Amniotic stem cell (primary cell): ENCODE measurements around the gene ERGIC1.
"Not testable (repeated sequence)": the region's sequence is repeated elsewhere in the genome, so short reads cannot be mapped to it uniquely, and the experiment has no call there.

Experiments
- DNase-seq: peaks from one replicate; lab custom pipeline; 2025; lab: John Stamatoyannopoulos, UW

The ERGIC1 gene

GRCh38 chr5:172847584-172847983, 13.5 kb downstream of the ERGIC1 start:
- not testable (repeated sequence) for DNase-seq

- no peak for DNase-seq
These were observed 14.4 kb downstream of the ERGIC1 start for GRCh38 chr5:172848419-172848818.

DNA sequence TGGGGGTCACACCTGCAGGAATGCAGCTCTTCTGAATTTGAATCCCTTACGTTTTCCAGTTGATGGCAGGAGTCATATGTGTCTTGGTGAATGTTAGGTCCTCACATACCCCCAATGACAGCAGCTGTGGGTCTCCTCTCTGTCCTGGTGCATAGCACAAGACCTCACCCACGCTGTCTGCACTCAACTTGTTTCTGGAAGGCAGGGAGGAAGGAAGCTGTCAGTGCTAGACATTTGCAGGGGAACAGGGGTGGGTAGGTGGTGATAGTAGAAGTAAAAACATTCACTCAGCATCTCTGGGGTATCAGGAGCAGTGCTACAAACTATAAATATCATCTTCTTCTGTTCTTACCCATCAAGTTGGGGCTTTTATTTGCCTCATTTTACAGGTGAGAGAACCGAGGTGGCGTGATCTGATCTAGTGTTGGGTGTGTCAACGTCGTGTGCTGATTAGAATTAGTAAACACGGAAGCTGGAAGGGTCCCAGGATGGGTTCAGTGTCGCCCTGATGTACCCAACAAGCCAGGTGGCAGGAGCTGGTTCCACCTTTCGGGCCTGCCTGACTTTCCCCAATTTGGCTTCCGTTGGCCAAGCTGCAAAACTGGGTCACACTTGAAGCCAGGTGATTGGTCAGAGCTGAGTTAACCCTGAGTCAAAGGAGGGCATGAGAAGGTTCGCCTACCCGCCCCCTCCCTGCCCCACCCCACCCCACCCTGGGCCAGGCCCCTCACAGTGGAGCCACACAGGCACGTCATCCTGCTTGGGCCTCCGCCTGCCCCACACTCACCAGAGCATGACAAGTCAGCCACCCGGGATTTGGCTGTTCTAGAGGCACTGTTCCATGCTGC, 15.8 kb downstream of the ERGIC1 start:
- no peak for DNase-seq

DNA sequence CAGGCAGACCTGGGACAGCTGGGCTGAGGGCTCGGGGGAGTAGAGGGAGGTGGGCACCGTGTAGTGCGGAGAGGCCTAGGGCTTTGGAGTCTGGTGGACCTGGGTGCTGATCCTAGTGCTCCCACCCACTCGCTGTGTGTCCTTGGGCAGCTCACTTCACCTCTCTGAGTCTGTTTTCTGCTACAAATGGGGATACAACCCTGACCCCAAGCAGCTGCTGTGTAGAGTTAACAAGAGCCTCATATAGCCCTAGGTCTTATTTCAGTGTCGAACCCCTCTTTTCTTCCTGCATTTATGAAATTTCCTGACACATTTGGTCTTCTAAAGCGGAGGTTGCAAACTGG, 16.4 kb downstream of the ERGIC1 start:
- DNase-seq: no peak

DNA sequence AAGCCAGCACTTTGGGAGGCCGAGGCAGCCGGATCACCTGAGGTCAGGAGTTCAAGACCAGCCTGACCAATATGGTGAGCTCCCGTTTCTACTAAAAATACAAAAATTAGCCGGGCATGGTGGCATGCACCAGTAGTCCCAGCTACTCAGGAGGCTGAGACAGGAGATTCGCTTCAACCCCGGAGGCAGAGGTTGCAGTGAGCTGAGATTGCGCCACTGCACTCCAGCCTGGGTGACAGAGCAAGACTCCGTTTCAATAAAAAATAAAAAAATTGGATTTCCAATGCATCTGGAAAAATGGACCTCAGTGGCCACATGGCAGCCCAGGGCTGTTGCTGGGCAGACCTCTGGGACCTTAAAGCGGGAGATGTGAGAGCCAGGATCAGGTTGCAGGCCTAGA, 17.2 kb downstream of the ERGIC1 start:
- not testable (repeated sequence) for DNase-seq

DNA sequence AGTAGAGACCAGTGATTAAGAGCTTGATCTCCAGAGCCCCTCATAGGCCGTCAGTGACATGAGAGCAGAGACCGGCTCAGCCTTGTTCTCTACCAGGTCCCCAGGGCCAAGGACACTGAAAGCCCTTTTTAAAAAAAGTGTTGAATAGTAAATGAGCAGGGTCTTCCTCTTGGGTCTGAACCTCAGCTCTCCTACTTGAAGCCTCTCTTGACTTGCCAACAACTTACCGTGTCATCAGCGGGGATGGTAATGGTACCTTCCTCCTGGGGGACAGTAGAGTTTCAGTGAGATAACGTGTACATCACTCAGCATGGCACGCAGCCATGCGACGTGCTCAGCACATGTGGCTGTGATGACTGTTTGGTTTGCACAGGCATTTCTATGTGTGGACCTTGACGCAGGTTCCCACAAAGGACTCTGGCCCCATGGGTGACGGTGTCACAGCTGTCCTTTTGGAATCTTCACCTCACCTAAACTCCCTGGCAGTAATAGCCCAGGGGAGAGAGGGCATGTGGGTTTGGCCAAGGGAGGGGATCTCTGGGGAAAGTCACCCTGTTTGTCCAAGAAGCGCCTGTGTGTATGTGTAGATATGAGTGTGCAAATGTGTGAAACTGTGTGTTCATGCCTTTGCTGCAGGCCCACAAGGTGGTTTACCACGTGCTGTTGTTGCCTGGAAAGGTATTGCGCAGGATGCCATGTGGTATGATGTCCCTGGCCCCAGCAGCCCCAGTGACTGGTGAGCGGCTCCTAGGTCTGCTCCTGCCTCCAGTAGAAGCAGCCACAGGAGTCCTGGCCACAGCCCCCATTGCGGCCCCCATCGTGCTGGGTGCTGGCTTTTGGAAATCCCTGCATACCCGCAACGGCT, 18.7 kb downstream of the ERGIC1 start:
- DNase-seq: no peak

- no peak for DNase-seq
These were observed 19.4 kb downstream of the ERGIC1 start for GRCh38 chr5:172853355-172853975.

- DNase-seq: no peak
These were observed 20.4 kb downstream of the ERGIC1 start for GRCh38 chr5:172854451-172854871.

- no peak for DNase-seq
These were observed 20.9 kb downstream of the ERGIC1 start for GRCh38 chr5:172854971-172855370.

DNA sequence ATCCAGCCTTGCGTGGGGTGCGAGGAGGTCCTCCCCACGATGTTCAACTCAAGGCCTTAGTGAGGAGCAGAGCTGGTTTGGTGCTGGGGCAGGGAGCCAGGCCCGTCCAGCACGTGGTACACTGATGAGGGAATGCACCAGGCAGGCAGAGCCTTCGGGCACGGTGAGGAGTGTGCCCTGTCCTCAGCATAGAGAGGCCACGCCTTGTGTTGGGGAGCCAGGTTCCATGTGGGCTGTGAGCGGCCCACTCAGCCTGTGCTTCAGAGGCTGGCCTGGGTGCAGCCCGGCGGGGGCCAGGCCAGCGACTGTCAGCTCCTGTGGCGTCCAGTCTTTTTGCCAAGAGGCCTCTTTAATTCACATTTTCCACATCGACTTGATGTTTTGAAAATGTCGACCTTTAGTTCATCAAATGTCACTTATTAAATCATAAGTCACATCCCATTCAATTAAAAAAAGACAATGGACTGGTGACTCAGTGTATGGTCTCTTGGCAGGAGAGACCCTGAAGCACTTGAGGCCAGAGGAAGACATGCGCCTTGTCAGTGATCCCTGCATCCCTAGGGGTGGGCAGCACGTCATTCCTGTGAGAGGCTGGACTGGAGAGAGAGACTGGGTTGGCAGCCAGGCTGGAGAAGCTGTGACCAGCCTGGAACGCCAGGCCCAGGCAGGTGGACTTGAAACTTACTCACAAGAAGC, 21.7 kb downstream of the ERGIC1 start:
- DNase-seq: no peak

DNA sequence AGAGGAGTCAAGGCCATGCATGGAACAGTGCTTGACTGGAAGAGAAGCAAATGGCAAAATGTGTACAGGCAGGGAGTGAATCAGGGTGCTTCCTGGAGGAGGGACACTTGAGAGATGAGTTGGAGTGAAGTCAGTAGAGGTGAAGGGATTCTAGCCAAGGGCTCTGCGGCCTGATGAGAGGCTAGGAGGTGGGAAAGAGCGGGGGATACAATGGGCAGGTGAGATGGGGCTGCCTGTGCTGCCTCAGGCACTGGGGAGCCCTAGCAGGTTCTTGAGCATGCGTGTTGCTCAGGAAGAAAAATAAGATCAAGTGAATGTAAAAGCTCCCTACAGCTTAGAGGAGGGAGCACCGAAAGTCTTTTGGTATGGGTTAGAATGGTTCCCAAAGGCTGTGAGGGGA, 22.3 kb downstream of the ERGIC1 start:
- DNase-seq: no peak

DNA sequence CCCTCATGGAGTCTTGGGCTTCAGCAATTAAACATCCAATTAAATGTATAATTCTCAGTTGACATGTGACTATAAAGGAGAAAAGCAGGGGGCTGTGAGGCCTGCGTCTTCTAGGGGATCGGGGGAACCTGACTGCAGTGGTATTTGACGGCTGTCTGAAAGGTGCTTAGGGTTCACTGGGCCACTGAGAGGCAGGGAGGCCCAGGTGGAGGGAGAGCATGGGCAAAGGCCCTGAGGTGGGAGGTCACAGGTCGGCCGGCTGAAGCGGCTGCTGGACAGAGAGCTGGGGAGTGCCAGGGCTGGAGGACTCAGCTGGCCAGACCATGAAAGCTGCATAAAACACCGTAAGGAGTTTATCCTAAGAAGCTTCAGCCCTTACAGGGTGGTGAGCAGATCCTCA, 23.9 kb downstream of the ERGIC1 start:
- DNase-seq: no peak

DNA sequence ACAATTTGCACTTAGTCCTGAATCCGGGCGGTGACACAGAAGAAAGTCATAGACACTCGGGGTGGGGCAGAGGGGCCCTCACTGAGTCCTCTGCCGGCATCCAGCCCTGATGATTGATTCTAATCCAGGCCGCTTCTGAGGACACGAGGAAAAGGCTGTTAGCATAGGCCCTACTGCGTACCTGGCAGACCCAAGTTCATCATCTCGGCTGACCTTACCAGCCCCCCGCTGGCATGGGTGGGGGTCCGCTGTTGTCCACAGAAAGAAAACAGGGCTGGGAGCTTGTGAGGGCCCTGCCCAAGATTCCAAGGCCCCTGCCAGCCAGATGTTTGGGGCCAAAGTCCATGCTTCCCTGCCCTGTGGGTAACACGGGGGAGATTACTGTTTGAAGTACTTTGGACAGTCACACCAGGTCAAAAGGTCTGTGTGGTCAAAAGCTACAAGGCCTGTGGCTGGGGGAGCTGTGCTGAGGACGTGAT, 24.5 kb downstream of the ERGIC1 start:
- DNase-seq: no peak

DNA sequence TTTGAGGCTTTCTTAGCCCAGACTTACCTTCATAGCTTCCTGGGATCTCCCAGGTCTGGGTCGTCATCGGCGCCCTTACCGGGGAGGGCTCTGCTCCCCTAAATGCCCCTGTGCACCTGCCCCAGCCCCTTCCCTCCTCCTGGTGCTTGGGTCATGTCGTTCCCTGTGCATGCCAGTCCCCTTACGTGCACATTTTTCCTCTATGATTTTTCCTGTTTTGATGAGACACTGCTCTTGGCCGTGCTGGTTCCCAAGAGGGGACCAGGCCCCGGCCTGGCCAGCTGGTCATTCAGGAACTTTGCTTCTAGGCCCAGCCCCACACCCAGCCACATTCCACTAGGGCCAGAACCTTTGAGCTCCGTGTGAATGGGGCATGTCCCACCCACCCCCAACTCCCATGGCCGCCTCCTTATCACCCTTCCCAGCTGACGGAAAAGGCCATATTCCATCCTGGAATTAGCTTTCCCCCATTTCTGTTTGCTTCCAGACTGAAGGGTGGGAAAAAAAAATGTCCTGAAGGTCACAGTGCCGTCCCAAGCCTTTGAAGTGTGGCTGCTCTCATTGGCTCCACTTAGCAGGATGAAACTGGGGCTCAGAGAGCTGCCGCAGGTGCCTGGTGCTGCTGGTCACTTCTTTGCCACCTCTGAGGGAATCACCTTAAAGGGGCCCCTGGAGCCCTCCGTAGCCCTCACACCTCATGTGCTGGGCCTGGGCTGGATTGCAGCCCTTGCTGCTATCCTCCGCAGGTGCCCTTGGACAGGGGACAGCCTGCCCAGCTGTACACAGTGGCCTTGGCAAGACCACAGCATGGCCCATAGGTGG, 25.1 kb downstream of the ERGIC1 start:
- DNase-seq: no peak

DNA sequence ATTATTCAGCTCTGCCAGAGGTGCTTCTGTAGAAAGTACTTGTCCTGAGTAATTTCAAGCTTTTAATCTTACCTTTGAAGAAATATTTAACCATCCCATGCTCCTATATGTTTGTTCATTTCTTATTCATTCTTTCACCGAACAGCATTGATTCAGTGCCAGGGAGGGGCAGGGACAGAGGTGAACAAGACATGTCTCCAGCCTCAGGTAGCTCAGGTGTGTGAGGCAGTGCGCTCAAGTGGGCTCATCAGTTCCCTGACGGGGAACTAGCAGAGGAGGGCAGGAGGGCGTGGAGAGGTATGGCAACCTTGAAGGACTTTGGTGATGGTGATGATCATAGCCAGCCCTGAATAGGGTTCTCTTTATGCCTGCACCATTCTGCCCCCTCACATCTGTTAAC, 25.9 kb downstream of the ERGIC1 start:
- DNase-seq: no peak

DNA sequence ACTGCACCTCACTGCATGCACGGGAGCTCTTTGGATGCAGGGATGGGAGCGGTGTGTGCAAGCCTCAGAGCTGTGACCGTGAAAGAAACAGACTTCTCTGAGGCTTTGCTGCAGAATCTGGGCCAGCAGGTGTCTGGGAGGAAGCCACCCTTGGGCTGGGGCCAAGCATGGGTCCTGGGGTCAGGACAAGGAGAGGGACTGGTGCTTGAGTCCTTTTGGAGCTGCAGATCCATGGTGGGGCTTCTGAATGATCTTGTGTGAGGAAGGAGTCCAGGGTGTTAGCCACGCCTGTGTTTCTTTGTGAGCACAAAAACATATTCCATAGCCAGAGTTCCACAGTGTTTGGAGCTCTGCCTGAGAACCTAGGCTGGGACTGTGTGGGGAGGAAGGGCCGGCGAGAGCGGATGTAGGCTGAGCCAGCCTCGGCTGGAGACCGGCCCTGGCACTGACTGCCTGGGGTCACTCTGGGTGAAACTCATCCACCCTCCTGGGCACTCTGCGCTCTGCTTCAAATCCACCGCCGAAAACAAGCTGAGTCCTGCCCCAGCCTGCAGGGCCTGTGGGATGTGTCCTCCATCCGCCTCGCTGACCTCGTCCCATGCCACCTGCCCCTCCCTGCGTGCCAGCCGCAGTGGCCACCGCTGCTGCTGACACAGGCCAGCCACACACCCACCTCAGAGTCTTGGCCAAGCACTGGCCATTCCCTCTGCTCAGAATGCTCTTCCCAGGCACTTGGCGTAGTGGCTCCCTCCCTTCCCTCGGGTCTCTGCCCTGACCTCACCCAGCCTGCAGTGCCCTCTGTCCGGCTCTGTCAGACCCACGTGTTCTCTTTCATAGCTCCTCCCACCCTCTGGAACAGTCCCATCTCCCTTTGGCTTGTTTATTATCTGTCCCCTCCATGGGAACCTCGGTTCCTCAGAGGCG, 26.7 kb downstream of the ERGIC1 start:
- DNase-seq: no peak

- DNase-seq: no peak
These were observed 27.4 kb downstream of the ERGIC1 start for GRCh38 chr5:172861461-172861860.

DNA sequence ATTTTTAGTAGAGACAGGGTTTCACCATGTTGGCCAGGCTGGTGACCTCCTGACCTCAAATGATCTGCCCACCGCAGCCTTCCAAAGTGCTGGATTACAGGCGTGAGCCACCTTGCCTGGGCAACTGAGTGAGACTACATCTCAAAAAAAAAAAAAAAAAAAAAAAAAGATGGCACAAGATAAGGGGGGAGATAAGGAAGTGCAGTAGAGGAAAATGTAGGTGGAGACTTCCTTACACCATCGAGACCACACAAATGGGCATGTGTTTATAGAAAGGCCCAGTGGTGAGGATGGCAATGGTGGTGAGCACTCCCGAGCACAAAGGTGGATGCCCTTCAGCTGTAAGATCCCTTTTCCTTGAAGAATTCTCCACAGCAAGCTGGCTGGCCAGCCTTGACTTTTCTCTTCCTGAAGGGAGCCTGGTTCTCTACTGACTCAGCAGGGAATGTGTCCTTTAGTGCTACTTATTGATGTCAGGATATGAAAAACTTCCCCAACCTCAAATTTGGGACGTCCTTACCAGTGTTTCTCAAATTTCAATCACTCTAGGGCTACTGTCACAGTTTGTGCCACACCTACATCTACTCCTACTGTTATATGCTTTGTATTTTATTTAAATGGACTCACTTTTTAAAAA, 28.2 kb downstream of the ERGIC1 start:
- DNase-seq: no peak

GRCh38 chr5:172864171-172864570, 30.1 kb downstream of the ERGIC1 start:
- not testable (repeated sequence) for DNase-seq

DNA sequence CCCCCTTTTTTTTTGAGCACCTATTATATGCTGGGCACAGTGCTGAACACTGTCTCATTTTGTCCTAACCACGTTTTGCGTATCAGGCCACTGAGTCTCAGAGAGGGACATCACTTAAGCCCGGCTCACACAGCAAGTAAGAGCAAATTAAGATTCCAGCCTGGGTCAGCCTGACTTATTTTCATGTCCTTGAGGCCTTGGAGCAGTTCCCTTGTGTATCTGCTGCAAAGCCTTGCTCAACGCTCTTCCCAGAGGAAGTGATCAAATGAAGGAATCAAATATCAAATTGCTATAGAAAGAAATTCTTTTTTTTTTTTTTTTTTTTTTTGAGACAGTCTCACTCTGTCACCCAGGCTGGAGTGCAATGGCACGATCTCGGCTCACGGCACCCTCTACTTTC, 30.7 kb downstream of the ERGIC1 start:
- no peak for DNase-seq
